Upper lobe of left lung (tissue), 6 donors: ENCODE measurements around the gene TPST2. TPM values are rescaled to one million over a fixed set of nuclear protein-coding genes. Genes with fewer than 3 reads are reported as not detected.
"Not testable (repeated sequence)": the region's sequence is repeated elsewhere in the genome, so short reads cannot be mapped to it uniquely, and the experiment has no call there.

ENCODE experiments used
- ATAC-seq, 2 donors: fragments of 200-7000 bp; cut with Tn5 transposase; one replicate each; pipeline ENCODE4 v1.9.1; 2022; ENCODE audit warnings: mild to moderate bottlenecking in 2 of 2, moderate library complexity in 2 of 2; ENCODE audit not compliant: low FRiP score in 2 of 2
- DNase-seq, 2 donors: peaks; one replicate each; pipeline ENCODE4 v3.0.0-alpha.2; 2019 to 2020
- H3K27ac ChIP-seq, 4 donors: fragments of 200-600 bp; sonication (generic); one replicate each; pipeline ENCODE4 v1.5.1; 2016 to 2019
- H3K27me3 ChIP-seq, 4 donors: fragments of 200-600 bp; sonication (generic); one replicate each; pipeline ENCODE4 v1.5.1; 2017 to 2019
- H3K36me3 ChIP-seq, 4 donors: fragments of 200-600 bp; sonication (generic); one replicate each; pipeline ENCODE4 v1.5.1; 2016 to 2019
- H3K4me1 ChIP-seq, 4 donors: fragments of 200-600 bp; sonication (generic); one replicate each; pipeline ENCODE4 v1.5.1; 2018 to 2019
- H3K4me3 ChIP-seq, 4 donors: fragments of 200-600 bp; sonication (generic); one replicate each; pipeline ENCODE4 v1.5.1; 2017 to 2019; ENCODE audit warnings: mild to moderate bottlenecking in 2 of 4, moderate library complexity in 1 of 4
- H3K9me3 ChIP-seq, 4 donors: fragments of 200-600 bp; sonication (generic); one replicate each; pipeline ENCODE4 v1.5.1; 2018 to 2019
- EP300 ChIP-seq, 4 donors: sonication (generic); formaldehyde crosslinking; IDR thresholded peaks; one replicate each; pipeline ENCODE4 v1.5.1; 2017; ENCODE audit warnings: antibody characterized with exemption in 4 of 4, control low read depth in 2 of 4
- POLR2A ChIP-seq, 4 donors: fragments of 450-650 bp; IDR thresholded peaks; one replicate each; pipeline ENCODE4 v1.5.1; 2016 to 2017; ENCODE audit warnings: antibody characterized with exemption in 4 of 4, mild to moderate bottlenecking in 2 of 4
- POLR2AphosphoS5 ChIP-seq, 2 donors: sonication (generic); formaldehyde crosslinking; IDR thresholded peaks; one replicate each; pipeline ENCODE4 v1.5.1; 2017; ENCODE audit warnings: antibody characterized with exemption in 2 of 2
- WGBS, 2 donors: methylation state at CpG; one replicate each; pipeline ENCODE4 v1.1.5; 2017 to 2018; 5-methylcytosine and 5-hydroxymethylcytosine counted together
- total RNA-seq, 6 donors: library from RNA; depleted of rRNA in 4 of 6; stranded (reverse); fragments of >200 nt in 4 of 6; gene quantifications; one replicate each; pipeline versions ENCODE4 v1.1.0 to v1.2.1, GENCODE V29; 2016 to 2021
- TF ChIP-seq, protein P1 (sequence below), 6 experiments: fragments of 450-650 bp in 4 of 6; fragments of 200-600 bp in 2 of 6; sonication (generic) in 2 of 6; IDR thresholded peaks; one replicate each; pipeline ENCODE4 v1.5.1; 2016 to 2019; ENCODE audit warnings: antibody characterized with exemption in 6 of 6
- donor health status: DM: no; HTN: no; CAD: no; lungs with moderate emphysema.
- donor health status: DM: no; HTN: yes; CAD: no; lungs with severe emphysema.

The TPST2 gene
- total RNA-seq, 6 donors from 2014 or later: 50.5 to 253 (median 95.8) TPM

DNA sequence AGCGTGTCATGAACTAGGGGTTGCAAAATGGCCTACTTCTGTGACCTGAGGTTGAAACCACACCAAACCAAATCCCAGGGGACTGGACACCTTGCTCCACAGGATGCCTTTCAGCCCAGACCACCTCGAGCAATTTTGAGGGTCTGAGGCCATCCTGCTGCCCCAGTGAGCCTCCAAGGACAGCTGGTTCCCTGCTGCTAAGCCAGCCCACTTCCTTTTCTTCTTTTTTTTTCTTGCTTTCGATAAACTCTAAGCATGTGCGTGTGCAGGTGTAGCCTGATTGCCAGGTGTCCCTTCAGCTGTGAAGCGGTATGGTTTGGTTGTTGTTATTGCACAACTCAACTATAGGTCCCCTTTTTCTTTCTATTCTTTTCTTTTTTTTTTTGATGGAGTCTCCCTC is 25.2 kb upstream of the TPST2 start:
- Histone ChIP-seq H3K27me3 (no peaks in the 10 kb centered on the region), H3K4me3 (no peak overlapping the region), H3K4me1 (peaks cover 14 to 33% (median 22%) of the 10 kb centered on the region in 4 donors), H3K36me3 (no peaks in the 10 kb centered on the region), H3K27ac (no peak overlapping the region), H3K9me3 (no peaks in the 10 kb centered on the region)
- ATAC-seq (no peak), DNase-seq (no peak)
- 40 to 41% methylated on average over 5 of the region's 5 CpGs for WGBS, 2 donors
- TF ChIP-seq POLR2AphosphoS5 (IDR thresholded peaks at IDR 0.05) (no peak), EP300 (IDR thresholded peaks at IDR 0.05) (no peak), POLR2A (IDR thresholded peaks at IDR 0.05) (no peak)
- TF ChIP-seq, protein P1, sequence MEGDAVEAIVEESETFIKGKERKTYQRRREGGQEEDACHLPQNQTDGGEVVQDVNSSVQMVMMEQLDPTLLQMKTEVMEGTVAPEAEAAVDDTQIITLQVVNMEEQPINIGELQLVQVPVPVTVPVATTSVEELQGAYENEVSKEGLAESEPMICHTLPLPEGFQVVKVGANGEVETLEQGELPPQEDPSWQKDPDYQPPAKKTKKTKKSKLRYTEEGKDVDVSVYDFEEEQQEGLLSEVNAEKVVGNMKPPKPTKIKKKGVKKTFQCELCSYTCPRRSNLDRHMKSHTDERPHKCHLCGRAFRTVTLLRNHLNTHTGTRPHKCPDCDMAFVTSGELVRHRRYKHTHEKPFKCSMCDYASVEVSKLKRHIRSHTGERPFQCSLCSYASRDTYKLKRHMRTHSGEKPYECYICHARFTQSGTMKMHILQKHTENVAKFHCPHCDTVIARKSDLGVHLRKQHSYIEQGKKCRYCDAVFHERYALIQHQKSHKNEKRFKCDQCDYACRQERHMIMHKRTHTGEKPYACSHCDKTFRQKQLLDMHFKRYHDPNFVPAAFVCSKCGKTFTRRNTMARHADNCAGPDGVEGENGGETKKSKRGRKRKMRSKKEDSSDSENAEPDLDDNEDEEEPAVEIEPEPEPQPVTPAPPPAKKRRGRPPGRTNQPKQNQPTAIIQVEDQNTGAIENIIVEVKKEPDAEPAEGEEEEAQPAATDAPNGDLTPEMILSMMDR (IDR thresholded peaks at IDR 0.05): no peak

DNA sequence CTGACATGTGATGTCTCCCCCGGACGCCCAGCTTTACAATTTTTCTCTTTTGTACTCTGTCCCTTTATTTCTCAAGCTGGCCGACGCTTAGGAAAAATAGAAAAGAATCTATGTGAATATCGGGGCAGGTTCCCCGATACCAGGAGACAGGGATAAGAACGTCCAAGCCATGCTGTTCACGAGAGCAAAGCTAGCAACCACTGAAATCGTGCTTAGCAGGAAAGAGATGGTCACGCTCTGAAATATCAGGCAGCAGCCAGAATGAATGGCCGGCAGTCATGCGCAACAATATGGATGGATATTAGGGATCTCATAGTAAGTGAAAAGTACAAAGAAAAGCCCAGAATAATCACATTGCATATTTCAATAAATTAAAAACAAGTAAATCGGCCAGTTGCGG is 24.4 kb upstream of the TPST2 start:
- H3K27me3 ChIP-seq: no peaks in the 10 kb centered on the region

DNA sequence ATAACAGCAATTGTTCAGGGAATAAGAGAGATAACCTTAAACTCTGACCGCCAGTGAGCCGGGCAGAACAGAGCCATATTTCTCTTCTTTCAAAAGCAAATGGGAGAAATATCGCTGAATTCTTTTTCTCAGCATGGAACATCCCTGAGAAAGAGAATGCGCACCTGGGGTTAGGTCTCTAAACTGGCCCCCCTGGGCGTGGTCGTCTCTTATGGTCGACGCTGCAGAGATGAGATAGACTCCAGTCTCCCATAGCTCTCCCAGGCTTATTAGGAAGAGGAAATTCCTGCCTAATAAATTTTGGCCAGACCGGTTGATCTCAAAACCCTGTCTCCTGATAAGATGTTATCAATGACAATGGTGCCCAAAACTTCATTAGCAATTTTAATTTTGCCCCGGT is 23.8 kb upstream of the TPST2 start:
- not testable (repeated sequence) for H3K27ac ChIP-seq, H3K36me3 ChIP-seq, DNase-seq, H3K9me3 ChIP-seq, H3K4me3 ChIP-seq, H3K27me3 ChIP-seq, ATAC-seq
- 28 to 29% methylated on average over 10 of the region's 10 CpGs for WGBS, 2 donors
- H3K4me1 ChIP-seq: peaks cover 7 to 24% (median 17%) of the 10 kb centered on the region in 4 donors

More for the DNA sequence above, 24.4 kb upstream of the TPST2 start:
- WGBS, 2 donors: 62 to 70% methylated on average over 14 of the region's 14 CpGs
- Histone ChIP-seq H3K4me3 (no peak overlapping the region), H3K9me3 (no peaks in the 10 kb centered on the region), H3K4me1 (peaks cover 10 to 27% (median 19%) of the 10 kb centered on the region in 4 donors), H3K36me3 (no peaks in the 10 kb centered on the region), H3K27ac (no peak overlapping the region)
- ATAC-seq (no peak), DNase-seq (no peak)
- no peak for TF ChIP-seq POLR2AphosphoS5 (IDR thresholded peaks at IDR 0.05)
- TF ChIP-seq EP300 (IDR thresholded peaks at IDR 0.05): no peak
- TF ChIP-seq, protein P1 (IDR thresholded peaks at IDR 0.05): no peak
- no peak for TF ChIP-seq POLR2A (IDR thresholded peaks at IDR 0.05)

DNA sequence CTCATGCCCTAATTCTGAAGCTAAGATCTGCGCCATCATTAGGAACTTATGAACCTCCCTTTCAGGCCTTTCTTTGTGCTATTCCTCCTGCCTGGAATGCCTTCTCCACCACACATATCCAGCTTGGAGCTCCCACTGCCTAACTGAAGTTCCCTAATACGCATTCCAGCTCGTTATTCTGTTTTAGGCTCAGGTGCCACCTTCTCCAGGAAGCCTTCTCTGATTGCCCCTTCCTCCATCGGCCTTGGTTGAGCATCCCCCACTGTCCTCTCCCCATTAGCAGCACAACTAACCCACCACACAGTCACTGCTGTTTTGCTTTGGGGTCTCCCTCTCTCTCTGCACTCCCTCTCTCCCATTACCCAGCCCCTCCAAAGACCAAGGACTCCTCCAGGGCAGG is 22.7 kb upstream of the TPST2 start:
- no peak for DNase-seq
- peaks cover 6 to 17% (median 9%) of the 10 kb centered on the region in 4 donors for H3K4me1 ChIP-seq
- no peak for ATAC-seq
- WGBS, 2 donors: 94% methylated on average over 4 of the region's 4 CpGs
- no peaks in the 10 kb centered on the region for H3K27me3 ChIP-seq
- no peaks in the 10 kb centered on the region for H3K9me3 ChIP-seq
- H3K4me3 ChIP-seq: no peak overlapping the region
- no peaks in the 10 kb centered on the region for H3K36me3 ChIP-seq
- no peak for TF ChIP-seq POLR2AphosphoS5 (IDR thresholded peaks at IDR 0.05)
- no peak for TF ChIP-seq POLR2A (IDR thresholded peaks at IDR 0.05)
- TF ChIP-seq, protein P1 (IDR thresholded peaks at IDR 0.05): no peak
- TF ChIP-seq EP300 (IDR thresholded peaks at IDR 0.05): no peak
- no peak overlapping the region for H3K27ac ChIP-seq

DNA sequence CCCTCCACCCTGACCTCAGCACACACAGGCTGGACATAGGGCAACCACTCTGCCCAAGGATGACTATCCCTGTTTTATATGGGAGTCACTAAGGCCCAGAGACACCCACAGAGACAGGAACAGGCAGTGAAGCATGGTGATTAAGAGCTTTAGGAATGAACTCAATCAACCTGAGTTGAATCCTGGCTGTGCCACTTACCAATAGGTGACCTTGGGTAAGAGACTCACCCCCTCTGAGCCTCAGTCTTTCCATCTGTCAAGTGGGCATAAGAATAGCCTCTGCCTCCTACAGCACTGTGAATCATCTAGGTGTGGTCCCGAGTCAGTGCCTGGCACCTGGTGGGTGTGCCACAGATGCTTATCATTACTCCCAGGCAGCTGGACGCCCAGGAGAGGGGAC is 21.1 kb upstream of the TPST2 start:
- 68 to 78% methylated on average over 2 of the region's 2 CpGs for WGBS, 2 donors
- ATAC-seq (peak in 1 of 2 donors; percentile 46), DNase-seq (no peak)
- H3K36me3 ChIP-seq: no peaks in the 10 kb centered on the region
- H3K27me3 ChIP-seq: no peaks in the 10 kb centered on the region
- H3K9me3 ChIP-seq: no peaks in the 10 kb centered on the region
- peaks cover 0 to 5% (median 2%) of the 10 kb centered on the region in 4 donors for H3K4me1 ChIP-seq
- no peak overlapping the region for H3K4me3 ChIP-seq
- no peak overlapping the region for H3K27ac ChIP-seq
- TF ChIP-seq, protein P1 (IDR thresholded peaks at IDR 0.05): no peak
- TF ChIP-seq POLR2A (IDR thresholded peaks at IDR 0.05): no peak
- no peak for TF ChIP-seq POLR2AphosphoS5 (IDR thresholded peaks at IDR 0.05)
- no peak for TF ChIP-seq EP300 (IDR thresholded peaks at IDR 0.05)
